OCI-LY3 (cell line): ENCODE data around the gene NCKAP5.

ENCODE experiments used
- CTCF ChIP-seq: fragments of 200-600, 300-600 bp; sonication (generic); IDR thresholded peaks from 2 replicates; pipeline ENCODE4 v1.5.1; 2014; ENCODE audit warnings: antibody characterized with exemption, low read length, low read depth
- EZH2phosphoT487 ChIP-seq: fragments of 200-600 bp; shearing (Covaris generic); IDR thresholded peaks from 2 replicates; pipeline ENCODE4 v1.6.1; 2018; ENCODE audit warnings: antibody characterized with exemption, mixed run types, low read depth

- no peak for TF ChIP-seq CTCF
- no peak for TF ChIP-seq EZH2phosphoT487
Measured at GRCh38 chr2:133346654-133347053, 221.6 kb downstream of the NCKAP5 start.
